A673 (cell line): ENCODE results near the gene DVL3. TPM values are rescaled to one million over a fixed set of nuclear protein-coding genes. Genes with fewer than 3 reads are reported as not detected.

Experiments used
- BruUV-seq: library from RNA; stranded (reverse); fragments of 400-500 nt; replicated peaks from 2 replicates; lab custom pipeline; 2021; lab: Mats Ljungman, UMichigan
- CTCF ChIA-PET: fragments of 300-600 bp; sonication (Branson Sonifier 250); formaldehyde crosslinking; loops from one replicate; lab custom pipeline; 2022; ENCODE audit warnings: antibody characterized with exemption; lab: Charles Lee
- POLR2A ChIA-PET: fragments of 300-600 bp; sonication (Branson Sonifier 250); formaldehyde crosslinking; loops from one replicate; lab custom pipeline; 2022; ENCODE audit warnings: antibody characterized with exemption; ENCODE audit not compliant: low non-redundant PET; lab: Charles Lee
- DNase-seq: peaks from one replicate; pipeline ENCODE4 v3.0.0-alpha.2; 2015; ENCODE audit warnings: low spot score
- H3K27ac ChIP-seq: fragments of 200-600 bp; sonication (generic); 2 replicates; pipeline ENCODE4 v1.5.1; 2016; ENCODE audit warnings: mixed run types, low read depth, mild to moderate bottlenecking, mixed read lengths, antibody characterized with exemption, low read length; ENCODE audit not compliant: poor library complexity, severe bottlenecking
- H3K27me3 ChIP-seq: fragments of 200-600 bp; sonication (generic); replicated peaks from 2 replicates; pipeline ENCODE4 v1.6.1; 2017; ENCODE audit warnings: mixed run types, low read depth, mild to moderate bottlenecking, mixed read lengths, antibody characterized with exemption, low read length; ENCODE audit not compliant: insufficient read depth, poor library complexity
- H3K36me3 ChIP-seq: fragments of 200-600 bp; sonication (generic); 2 replicates; pipeline ENCODE4 v1.6.1; 2016; ENCODE audit warnings: mixed run types, mild to moderate bottlenecking, mixed read lengths, antibody characterized with exemption, low read length; ENCODE audit not compliant: insufficient read depth, poor library complexity, severe bottlenecking
- H3K4me1 ChIP-seq: fragments of 200-600 bp; sonication (generic); 2 replicates; pipeline ENCODE4 v1.6.1; 2017; ENCODE audit warnings: mixed run types, mild to moderate bottlenecking, mixed read lengths, antibody characterized with exemption, low read length; ENCODE audit not compliant: insufficient read depth, poor library complexity, severe bottlenecking
- H3K4me3 ChIP-seq: fragments of 200-600 bp; sonication (generic); 2 replicates; pipeline ENCODE4 v1.5.1; 2016; ENCODE audit warnings: low read depth, mixed run types, mild to moderate bottlenecking, mixed read lengths, low read length; ENCODE audit not compliant: poor library complexity, severe bottlenecking
- H3K9me3 ChIP-seq: fragments of 200-600 bp; sonication (generic); 2 replicates; pipeline ENCODE4 v1.6.1; 2016; ENCODE audit warnings: mixed run types, low read depth, mild to moderate bottlenecking, mixed read lengths, antibody characterized with exemption, low read length; ENCODE audit not compliant: poor library complexity, severe bottlenecking
- CTCF ChIP-seq: fragments of 300-800, 200-600 bp; sonication (generic); conservative IDR thresholded peaks from 2 replicates; pipeline ENCODE4 v1.5.1; 2017; ENCODE audit warnings: low read depth, mild to moderate bottlenecking, antibody characterized with exemption, low read length, moderate library complexity, mixed read lengths
- EZH2 ChIP-seq: fragments of 200-600 bp; sonication (generic); IDR thresholded peaks from 2 replicates; pipeline ENCODE4 v1.6.1; 2017; ENCODE audit warnings: borderline replicate concordance, low read depth, mild to moderate bottlenecking, mixed read lengths, antibody characterized with exemption, low read length; ENCODE audit not compliant: poor library complexity, severe bottlenecking
- intact Hi-C: fragments of 100-400 bp; cut with micrococcal nuclease; formaldehyde crosslinking; loops from one replicate; pipeline ENCODE4 v1.10.0; 2022; ENCODE audit not compliant: unreplicated experiment
- total RNA-seq: library from RNA; stranded (reverse); gene quantifications from 2 replicates; pipeline ENCODE4 v1.2.3, GENCODE V29; 2021

Gene DVL3
- total RNA-seq, 1 experiment from 2014 or later: 82.6 TPM

DNA sequence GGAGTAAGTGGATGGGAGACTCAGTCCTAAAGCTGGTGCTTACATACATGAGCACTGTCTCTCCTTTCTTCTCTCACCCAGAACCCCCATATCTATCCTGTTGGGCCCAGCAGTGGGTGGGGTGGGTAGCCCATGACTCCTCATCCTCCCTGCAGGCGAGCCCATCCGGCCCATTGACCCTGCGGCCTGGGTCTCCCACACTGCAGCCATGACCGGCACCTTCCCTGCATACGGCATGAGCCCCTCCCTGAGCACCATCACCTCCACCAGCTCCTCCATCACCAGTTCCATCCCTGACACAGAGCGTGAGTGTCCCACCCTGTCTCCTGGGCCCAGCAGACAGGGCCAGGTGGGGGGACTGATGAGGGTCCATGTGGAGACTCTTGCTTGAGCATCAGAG, 11.5 kb downstream of the DVL3 start:
- TF ChIP-seq CTCF (no peak), EZH2 (no peak)
- no peak overlapping the region for H3K4me3 ChIP-seq
- H3K36me3 ChIP-seq: peaks cover 69% of the 10 kb centered on the region
- no peak overlapping the region for H3K27ac ChIP-seq
- DNase-seq: no peak
- no peaks in the 10 kb centered on the region for H3K27me3 ChIP-seq
- H3K4me1 ChIP-seq: no peaks in the 10 kb centered on the region
- intact Hi-C loops: no loop called here
- BruUV-seq: no TSS peak
- ChIA-PET CTCF (no interaction called here), POLR2A (no interaction called here)
- H3K9me3 ChIP-seq: no peaks in the 10 kb centered on the region

DNA sequence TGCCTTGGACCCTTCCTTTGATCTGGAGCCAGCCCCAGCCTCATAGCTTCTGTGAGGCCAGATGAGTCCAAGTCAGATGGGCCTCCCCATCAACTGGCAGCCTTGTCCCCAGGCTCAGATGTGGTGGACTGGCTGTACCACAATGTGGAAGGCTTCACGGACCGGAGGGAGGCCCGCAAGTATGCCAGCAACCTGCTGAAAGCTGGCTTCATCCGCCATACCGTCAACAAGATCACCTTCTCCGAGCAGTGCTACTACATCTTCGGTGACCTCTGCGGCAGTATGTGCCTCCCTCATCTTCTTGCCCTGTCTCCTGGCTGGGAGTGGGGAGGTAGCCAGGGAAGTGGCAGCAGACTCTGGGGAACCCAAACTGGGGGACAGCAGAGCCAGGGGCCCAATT, 12.6 kb downstream of the DVL3 start:
- no peak for TF ChIP-seq EZH2
- no peak for TF ChIP-seq CTCF
- CTCF ChIA-PET: no interaction called here
- Histone ChIP-seq H3K4me3 (no peak overlapping the region), H3K36me3 (peaks cover 69% of the 10 kb centered on the region), H3K9me3 (no peaks in the 10 kb centered on the region), H3K27ac (no peak overlapping the region), H3K4me1 (no peaks in the 10 kb centered on the region), H3K27me3 (no peaks in the 10 kb centered on the region)
- no peak for DNase-seq
- POLR2A ChIA-PET: no interaction called here
- BruUV-seq: no TSS peak
- intact Hi-C loops: no loop called here

DNA sequence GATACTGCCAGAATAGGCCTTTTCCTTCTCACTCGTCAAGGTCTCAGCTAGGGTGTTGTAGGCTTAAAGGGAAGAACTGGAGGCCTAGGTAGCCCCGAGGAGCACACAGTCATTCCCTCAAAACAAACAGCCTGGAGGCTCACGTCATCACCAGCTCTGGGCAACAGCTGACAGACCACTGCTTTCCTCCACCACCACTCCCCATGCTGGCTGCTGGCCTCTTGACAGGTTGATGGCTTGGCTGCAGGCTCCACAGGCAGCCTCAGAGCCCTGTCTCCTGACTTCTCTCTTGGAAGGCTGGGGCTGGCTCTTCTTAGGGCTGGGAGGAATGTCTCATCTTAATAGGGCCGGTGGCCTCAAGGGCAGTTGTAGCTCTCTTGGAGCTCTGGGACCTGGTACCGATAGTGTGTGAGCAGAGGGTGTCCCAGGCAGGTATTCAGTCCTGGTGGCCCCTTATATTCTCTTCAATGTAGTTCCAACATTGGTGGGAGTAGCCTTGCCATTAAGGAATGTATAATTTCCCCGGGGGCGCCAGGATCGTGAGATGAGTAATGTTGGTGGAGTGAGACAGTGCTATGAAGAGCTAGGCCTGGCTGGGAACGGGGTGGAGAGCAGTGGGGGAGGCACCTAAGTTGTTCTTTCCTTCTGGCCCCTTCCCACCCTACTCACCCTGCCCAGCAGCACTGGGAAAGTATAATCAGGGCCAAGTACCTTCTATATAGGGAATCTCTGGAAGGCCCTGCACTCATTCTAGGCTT, 13.4 kb downstream of the DVL3 start:
- no peak overlapping the region for H3K27ac ChIP-seq
- no peaks in the 10 kb centered on the region for H3K9me3 ChIP-seq
- no peaks in the 10 kb centered on the region for H3K27me3 ChIP-seq
- BruUV-seq: no TSS peak
- intact Hi-C loops: no loop called here
- H3K4me3 ChIP-seq: no peak overlapping the region
- H3K4me1 ChIP-seq: no peaks in the 10 kb centered on the region
- DNase-seq: no peak
- POLR2A ChIA-PET: interaction anchor here (0.5 kb wide), 1 partner anchor 10 kb away, joined by 6 read pairs; no protein-coding TSS in a partner anchor
- CTCF ChIA-PET: no interaction called here
- H3K36me3 ChIP-seq: peaks cover 65% of the 10 kb centered on the region
- TF ChIP-seq EZH2 (no peak), CTCF (no peak)
